ENCODE results near the gene PLEKHA7. TPM values are rescaled to one million over a fixed set of nuclear protein-coding genes. Genes with fewer than 3 reads are reported as not detected.

Gene PLEKHA7
- polyA plus RNA-seq, 1 experiment = 0.05 TPM

DNA sequence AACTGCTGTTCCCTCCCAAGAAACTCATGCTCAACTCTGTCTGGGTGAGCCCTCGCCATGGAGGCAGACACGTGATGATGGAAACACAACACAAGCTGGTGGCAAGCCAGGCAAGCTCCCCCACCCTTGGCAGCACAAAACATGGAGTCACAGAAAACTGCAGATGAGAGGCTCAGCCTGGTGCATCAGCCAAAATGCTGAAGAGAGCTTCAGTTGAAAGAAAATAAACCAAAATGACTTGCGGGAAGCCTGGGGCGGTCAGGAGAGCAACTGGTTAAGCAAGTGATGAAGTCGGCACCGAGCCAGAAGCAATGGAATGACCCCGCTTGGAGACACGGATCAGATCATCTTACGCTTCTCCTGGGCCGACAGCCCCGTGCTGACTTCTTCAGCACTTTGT, 207.4 kb downstream of the PLEKHA7 start:
- Histone ChIP-seq H3K27ac (ENCODE audit: low read depth, low read length) (no peak overlapping the region), H3K27me3 (ENCODE audit: control insufficient read depth, insufficient read depth, low read length) (peaks cover 25% of the 10 kb centered on the region), H3K4me3 (ENCODE audit: low read depth, low read length) (no peak overlapping the region), H3K9me3 (ENCODE audit: control insufficient read depth, insufficient read depth, low read length) (no peaks in the 10 kb centered on the region)
- POLR2A ChIA-PET = interaction anchor here (0.6 kb wide), 1 partner anchor 469 kb away, joined by 3 read pairs; the partner anchor contains the start of gene NUCB2
- DNase-seq (ENCODE audit: low read depth, low spot score) = peak; percentile 29
- TF ChIP-seq, protein P1, sequence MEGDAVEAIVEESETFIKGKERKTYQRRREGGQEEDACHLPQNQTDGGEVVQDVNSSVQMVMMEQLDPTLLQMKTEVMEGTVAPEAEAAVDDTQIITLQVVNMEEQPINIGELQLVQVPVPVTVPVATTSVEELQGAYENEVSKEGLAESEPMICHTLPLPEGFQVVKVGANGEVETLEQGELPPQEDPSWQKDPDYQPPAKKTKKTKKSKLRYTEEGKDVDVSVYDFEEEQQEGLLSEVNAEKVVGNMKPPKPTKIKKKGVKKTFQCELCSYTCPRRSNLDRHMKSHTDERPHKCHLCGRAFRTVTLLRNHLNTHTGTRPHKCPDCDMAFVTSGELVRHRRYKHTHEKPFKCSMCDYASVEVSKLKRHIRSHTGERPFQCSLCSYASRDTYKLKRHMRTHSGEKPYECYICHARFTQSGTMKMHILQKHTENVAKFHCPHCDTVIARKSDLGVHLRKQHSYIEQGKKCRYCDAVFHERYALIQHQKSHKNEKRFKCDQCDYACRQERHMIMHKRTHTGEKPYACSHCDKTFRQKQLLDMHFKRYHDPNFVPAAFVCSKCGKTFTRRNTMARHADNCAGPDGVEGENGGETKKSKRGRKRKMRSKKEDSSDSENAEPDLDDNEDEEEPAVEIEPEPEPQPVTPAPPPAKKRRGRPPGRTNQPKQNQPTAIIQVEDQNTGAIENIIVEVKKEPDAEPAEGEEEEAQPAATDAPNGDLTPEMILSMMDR (IDR thresholded peaks at IDR 0.05; ENCODE audit: low read depth, low read length) = no peak
- CTCF ChIA-PET = interaction anchor here (2.2 to 7.3 kb wide), 3 partner anchors 14 to 21 kb away, joined by 8 to 69 read pairs (median 15); no protein-coding TSS in a partner anchor

DNA sequence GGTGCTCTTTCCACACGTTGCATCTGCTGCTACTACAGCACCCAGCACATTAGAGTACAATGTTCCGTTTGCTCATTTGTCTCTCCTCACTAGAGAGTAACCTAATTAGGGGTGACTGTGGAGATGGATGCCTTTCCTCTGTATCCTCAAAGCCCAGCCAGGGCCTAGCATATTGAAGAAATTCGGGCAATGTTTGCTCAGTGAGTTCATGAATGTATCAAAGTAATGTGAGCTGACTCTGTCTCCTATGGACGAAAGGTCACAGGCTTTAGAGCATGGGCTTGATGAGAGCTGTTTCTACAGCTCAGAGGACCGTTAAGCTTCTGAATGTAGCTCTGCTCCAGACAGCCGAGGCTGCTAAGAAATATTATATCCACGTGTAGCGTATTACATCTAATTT, 208.3 kb downstream of the PLEKHA7 start:
- Histone ChIP-seq H3K4me3 (ENCODE audit: low read depth, low read length) (no peak overlapping the region), H3K27me3 (ENCODE audit: control insufficient read depth, insufficient read depth, low read length) (peaks cover 21% of the 10 kb centered on the region), H3K9me3 (ENCODE audit: control insufficient read depth, insufficient read depth, low read length) (no peaks in the 10 kb centered on the region), H3K27ac (ENCODE audit: low read depth, low read length) (no peak overlapping the region)
- no peak for DNase-seq (ENCODE audit: low read depth, low spot score)
- CTCF ChIA-PET = interaction anchor here (0.6 to 7.3 kb wide), 4 partner anchors 15 to 258 kb away, joined by 3 to 69 read pairs (median 12); no protein-coding TSS in a partner anchor
- TF ChIP-seq, protein P1 (IDR thresholded peaks at IDR 0.05; ENCODE audit: low read depth, low read length) = no peak
- POLR2A ChIA-PET = no interaction called here

DNA sequence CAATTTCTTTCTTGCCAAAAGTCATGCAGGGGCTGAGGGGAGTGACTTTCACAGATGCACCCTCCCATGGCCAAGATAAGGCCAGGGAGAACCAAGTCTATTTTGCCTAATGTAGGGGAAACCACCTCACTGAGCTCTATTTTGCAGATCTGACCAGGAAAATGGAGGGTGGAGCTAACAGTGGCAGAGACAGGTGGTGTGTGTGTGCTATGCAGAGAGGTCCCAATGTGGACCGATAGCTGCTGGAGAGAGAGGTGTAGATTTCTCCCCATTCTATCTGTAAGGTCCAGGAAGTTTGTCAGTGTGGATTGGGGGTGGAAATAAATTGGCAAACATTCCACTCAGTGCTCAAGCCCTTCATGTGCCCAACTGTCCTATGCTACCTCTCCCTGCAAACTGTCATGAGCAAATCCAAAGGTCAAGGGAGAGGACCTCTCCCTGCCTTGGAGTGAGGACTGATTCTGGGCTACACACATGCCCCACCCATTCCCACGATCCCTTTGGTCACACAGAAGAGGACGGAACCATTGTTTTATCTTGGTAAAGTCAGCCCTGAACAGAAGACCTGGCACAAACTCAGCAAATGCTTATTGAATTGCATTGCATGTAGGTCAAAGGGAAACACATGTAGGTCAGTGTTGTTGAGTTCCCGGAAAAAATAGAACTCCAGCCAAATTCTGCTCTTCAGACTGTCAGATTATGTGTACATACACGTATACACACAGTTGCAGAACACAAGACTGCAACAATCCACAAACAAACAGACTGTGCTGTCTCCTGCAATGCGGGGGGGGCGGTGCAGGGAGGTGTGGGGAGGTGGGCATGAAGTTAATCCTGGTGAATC, 209.9 kb downstream of the PLEKHA7 start:
- Histone ChIP-seq H3K27me3 (ENCODE audit: control insufficient read depth, insufficient read depth, low read length) (peaks cover 21% of the 10 kb centered on the region), H3K4me3 (ENCODE audit: low read depth, low read length) (no peak overlapping the region), H3K27ac (ENCODE audit: low read depth, low read length) (no peak overlapping the region), H3K9me3 (ENCODE audit: control insufficient read depth, insufficient read depth, low read length) (no peaks in the 10 kb centered on the region)
- CTCF ChIA-PET = interaction anchor here (2.4 to 7.3 kb wide), 2 partner anchors 16 to 19 kb away, joined by 15 to 69 read pairs; no protein-coding TSS in a partner anchor
- POLR2A ChIA-PET = no interaction called here
- TF ChIP-seq, protein P1 (IDR thresholded peaks at IDR 0.05; ENCODE audit: low read depth, low read length) = no peak
- no peak for DNase-seq (ENCODE audit: low read depth, low spot score)

DNA sequence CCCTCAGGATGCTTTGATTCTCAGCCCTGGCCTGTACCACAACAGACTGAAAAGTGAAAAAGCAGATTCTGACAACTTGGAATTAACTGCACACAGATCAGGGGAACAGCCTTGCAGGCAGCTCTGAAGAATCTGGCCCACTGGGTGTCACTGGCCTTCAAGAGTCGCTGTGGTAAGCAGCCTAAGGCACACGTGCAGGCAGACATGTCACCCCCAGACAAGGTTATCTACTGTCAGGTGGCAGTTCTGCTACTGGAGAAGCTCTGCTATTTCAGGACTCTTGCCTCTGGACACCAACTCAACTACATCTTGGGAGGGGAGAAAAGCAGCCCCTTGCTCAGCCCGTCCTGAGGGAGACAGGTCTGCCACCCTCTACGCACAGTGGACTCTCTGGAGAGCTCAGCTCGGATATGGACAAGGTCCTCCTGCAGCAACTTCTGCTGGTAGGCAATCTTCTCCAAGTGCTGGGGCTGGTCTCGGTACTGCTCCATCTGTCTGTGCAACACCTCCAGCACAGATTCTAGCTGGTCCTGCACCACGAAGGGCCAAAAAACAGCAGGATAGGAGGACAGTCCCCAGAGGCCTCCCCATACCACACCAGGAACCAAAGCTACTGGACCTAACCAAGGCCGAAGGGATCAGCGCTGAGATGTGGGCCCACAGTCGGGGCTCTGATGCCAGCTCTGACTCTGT, 212.8 kb downstream of the PLEKHA7 start:
- TF ChIP-seq, protein P1 (IDR thresholded peaks at IDR 0.05; ENCODE audit: low read depth, low read length) = no peak
- Histone ChIP-seq H3K4me3 (ENCODE audit: low read depth, low read length) (no peak overlapping the region), H3K27ac (ENCODE audit: low read depth, low read length) (no peak overlapping the region), H3K9me3 (ENCODE audit: control insufficient read depth, insufficient read depth, low read length) (no peaks in the 10 kb centered on the region), H3K27me3 (ENCODE audit: control insufficient read depth, insufficient read depth, low read length) (peaks cover 9% of the 10 kb centered on the region)
- ChIA-PET POLR2A (no interaction called here), CTCF (interaction anchor here (1.0 to 3.1 kb wide), 4 partner anchors 13 to 20 kb away, joined by 3 to 20 read pairs (median 12); no protein-coding TSS in a partner anchor)
- DNase-seq (ENCODE audit: low read depth, low spot score) = no peak

Measured in AG04450 (cell line).